ENCODE measurements around the gene FAM114A1.
"Not testable (repeated sequence)": the region's sequence is repeated elsewhere in the genome, so short reads cannot be mapped to it uniquely, and the experiment has no call there.

FAM114A1 gene

GRCh38 chr4:38905652-38906385 is 38.2 kb downstream of the FAM114A1 start:
- DNase-seq = no peak

GRCh38 chr4:38907696-38908270 is 40.2 kb downstream of the FAM114A1 start:
- DNase-seq = no peak

- no peak for DNase-seq
These were observed 41.4 kb downstream of the FAM114A1 start for GRCh38 chr4:38909015-38909414.

GRCh38 chr4:38911257-38911656 is 43.7 kb downstream of the FAM114A1 start:
- no peak for DNase-seq

GRCh38 chr4:38914854-38915253 is 47.2 kb downstream of the FAM114A1 start:
- DNase-seq = no peak

- DNase-seq = not testable (repeated sequence)
These were observed 48.7 kb downstream of the FAM114A1 start for GRCh38 chr4:38916267-38916666.

GRCh38 chr4:38917481-38918025 is 49.9 kb downstream of the FAM114A1 start:
- DNase-seq = no peak

GRCh38 chr4:38919494-38919893 is 51.9 kb downstream of the FAM114A1 start:
- no peak for DNase-seq

GRCh38 chr4:38920186-38920585 is 52.6 kb downstream of the FAM114A1 start:
- DNase-seq = no peak

GRCh38 chr4:38920677-38921076 is 53.1 kb downstream of the FAM114A1 start:
- no peak for DNase-seq

GRCh38 chr4:38921151-38921550 is 53.5 kb downstream of the FAM114A1 start:
- DNase-seq = no peak

- DNase-seq = no peak
These were observed 56.1 kb downstream of the FAM114A1 start for GRCh38 chr4:38923746-38924145.

- DNase-seq = no peak
These were observed 56.7 kb downstream of the FAM114A1 start for GRCh38 chr4:38924353-38924752.

- peak; percentile 28 for DNase-seq
These were observed 58.1 kb downstream of the FAM114A1 start for GRCh38 chr4:38925492-38926413.

GRCh38 chr4:38926896-38927295 is 59.3 kb downstream of the FAM114A1 start:
- no peak for DNase-seq

GRCh38 chr4:38928568-38928967 is 61.0 kb downstream of the FAM114A1 start:
- no peak for DNase-seq

- no peak for DNase-seq
These were observed 61.4 kb downstream of the FAM114A1 start for GRCh38 chr4:38928974-38929373.

- no peak for DNase-seq
These were observed 62.6 kb downstream of the FAM114A1 start for GRCh38 chr4:38930204-38930603.

GRCh38 chr4:38930707-38931106 is 63.1 kb downstream of the FAM114A1 start:
- no peak for DNase-seq

- DNase-seq = no peak
These were observed 63.5 kb downstream of the FAM114A1 start for GRCh38 chr4:38931125-38931524.

- no peak for DNase-seq
These were observed 67.9 kb downstream of the FAM114A1 start for GRCh38 chr4:38935391-38936073.

GRCh38 chr4:38939165-38939564 is 71.6 kb downstream of the FAM114A1 start:
- DNase-seq = no peak

GRCh38 chr4:38940476-38940875 is 72.9 kb downstream of the FAM114A1 start:
- no peak for DNase-seq
